Measurements from ENCODE around the gene TNNI2.

GRCh38 chr11:1831338-1832210, 7.2 kb upstream of the TNNI2 start:
- TF ChIP-seq ATF3 (IDR thresholded peaks at IDR 0.05) (no peak), TAF1 (conservative IDR thresholded peaks at IDR 0.05) (no peak), YY1 (IDR thresholded peaks at IDR 0.05) (no peak), FOXA1 (IDR thresholded peaks at IDR 0.05) (no peak), NR2F2 (IDR thresholded peaks at IDR 0.05) (no peak), REST (IDR thresholded peaks at IDR 0.05) (no peak), MAX (IDR thresholded peaks at IDR 0.05) (no peak), JUND (IDR thresholded peaks at IDR 0.05) (no peak), RAD21 (IDR thresholded peaks at IDR 0.05) (no peak)
- TF ChIP-seq, protein P1, sequence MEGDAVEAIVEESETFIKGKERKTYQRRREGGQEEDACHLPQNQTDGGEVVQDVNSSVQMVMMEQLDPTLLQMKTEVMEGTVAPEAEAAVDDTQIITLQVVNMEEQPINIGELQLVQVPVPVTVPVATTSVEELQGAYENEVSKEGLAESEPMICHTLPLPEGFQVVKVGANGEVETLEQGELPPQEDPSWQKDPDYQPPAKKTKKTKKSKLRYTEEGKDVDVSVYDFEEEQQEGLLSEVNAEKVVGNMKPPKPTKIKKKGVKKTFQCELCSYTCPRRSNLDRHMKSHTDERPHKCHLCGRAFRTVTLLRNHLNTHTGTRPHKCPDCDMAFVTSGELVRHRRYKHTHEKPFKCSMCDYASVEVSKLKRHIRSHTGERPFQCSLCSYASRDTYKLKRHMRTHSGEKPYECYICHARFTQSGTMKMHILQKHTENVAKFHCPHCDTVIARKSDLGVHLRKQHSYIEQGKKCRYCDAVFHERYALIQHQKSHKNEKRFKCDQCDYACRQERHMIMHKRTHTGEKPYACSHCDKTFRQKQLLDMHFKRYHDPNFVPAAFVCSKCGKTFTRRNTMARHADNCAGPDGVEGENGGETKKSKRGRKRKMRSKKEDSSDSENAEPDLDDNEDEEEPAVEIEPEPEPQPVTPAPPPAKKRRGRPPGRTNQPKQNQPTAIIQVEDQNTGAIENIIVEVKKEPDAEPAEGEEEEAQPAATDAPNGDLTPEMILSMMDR (IDR thresholded peaks at IDR 0.05; ENCODE audit: low read depth, low read length, missing input control), result no peak
